Ammon's horn (tissue), 1 donor: ENCODE measurements around the gene TPBG.

ENCODE experiments used
- DNase-seq: peaks from one replicate; pipeline ENCODE4 v3.0.0-alpha.2; 2016; ENCODE audit warnings: low spot score

Gene TPBG, protein sequence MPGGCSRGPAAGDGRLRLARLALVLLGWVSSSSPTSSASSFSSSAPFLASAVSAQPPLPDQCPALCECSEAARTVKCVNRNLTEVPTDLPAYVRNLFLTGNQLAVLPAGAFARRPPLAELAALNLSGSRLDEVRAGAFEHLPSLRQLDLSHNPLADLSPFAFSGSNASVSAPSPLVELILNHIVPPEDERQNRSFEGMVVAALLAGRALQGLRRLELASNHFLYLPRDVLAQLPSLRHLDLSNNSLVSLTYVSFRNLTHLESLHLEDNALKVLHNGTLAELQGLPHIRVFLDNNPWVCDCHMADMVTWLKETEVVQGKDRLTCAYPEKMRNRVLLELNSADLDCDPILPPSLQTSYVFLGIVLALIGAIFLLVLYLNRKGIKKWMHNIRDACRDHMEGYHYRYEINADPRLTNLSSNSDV

DNA sequence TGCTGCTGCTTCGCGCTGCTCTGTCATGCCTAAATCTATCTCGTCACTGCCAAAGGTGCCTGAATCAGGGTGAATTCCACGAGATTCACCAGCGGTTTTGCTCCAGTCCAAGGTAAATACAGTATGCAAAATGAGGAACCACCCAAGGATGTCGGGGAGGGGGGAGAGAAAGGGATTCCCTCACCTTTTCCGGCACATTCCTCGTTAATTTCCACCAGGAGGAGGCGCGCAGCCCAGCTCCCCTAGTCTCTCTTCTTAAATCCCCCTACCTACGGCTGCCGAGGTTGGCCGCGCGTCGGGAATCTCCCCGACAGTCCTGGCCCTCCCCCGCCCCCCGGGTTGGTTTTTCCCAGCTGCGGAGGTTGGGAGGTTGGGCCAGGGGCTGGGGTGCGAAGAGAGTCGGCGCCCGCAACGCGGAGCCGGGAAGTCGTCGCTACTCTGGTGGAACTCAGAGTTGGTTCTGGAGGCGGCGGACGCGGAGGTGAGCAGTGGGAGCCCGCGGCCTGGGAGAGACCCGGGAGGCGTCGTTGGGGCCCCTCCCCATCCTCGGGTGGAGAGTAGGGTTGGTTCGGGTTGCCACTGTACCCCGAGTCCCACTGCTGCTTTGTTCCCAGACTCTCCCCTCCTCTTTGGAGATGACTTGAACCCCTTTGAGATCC, at the start of gene TPBG:
Gene TPBG (plus strand): TSS at position 390 of the 659 bp plus-strand sequence. CDS start 1,145 bp downstream, outside the sequence.
- DNase-seq = peak; percentile 10

DNA sequence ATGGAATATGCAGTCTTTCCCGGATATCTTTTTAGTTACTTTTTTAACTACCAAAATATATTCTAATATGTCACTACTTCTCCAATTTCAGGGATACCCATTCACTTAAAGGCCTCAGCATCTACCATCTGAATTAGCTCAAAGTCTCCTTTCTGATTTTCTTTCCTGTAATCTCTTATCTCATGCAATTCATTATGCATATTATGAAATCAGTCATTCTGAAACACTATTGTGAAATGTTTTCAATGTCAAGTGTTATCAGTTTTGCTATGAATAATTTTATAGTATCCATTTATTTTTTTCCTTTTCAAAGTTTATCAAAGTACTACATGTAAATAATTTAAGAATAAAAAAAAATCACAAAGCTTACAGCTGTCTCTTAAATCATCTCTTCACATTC, 41.2 kb upstream of the TPBG start:
- DNase-seq = no peak

DNA sequence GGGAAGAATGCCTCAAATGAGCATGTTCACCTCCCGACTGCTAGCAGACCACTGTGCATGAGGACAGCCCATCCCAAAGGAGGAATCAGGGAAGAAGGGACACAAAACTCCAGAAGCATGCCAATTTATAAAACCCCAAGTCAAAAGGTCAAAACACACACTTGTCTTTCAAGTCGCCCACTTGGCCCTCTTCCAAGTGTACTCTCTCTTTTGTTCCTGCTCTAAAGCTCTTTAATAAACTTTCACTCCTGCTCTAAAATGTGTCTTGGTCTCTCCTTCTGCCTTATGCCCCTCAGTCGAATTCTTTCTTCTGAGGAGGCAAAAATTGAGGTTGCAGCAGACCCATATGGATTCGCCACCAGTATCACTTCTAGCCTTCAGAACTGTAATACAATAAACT, 33.9 kb upstream of the TPBG start:
- DNase-seq = no peak

- DNase-seq = no peak
Observed at GRCh38 chr6:82330171-82330804, 33.3 kb upstream of the TPBG start.

GRCh38 chr6:82331031-82331773, 32.4 kb upstream of the TPBG start:
- no peak for DNase-seq

- no peak for DNase-seq
Observed at GRCh38 chr6:82333781-82334180, 29.8 kb upstream of the TPBG start.

GRCh38 chr6:82337688-82338257, 25.8 kb upstream of the TPBG start:
- DNase-seq = no peak

DNA sequence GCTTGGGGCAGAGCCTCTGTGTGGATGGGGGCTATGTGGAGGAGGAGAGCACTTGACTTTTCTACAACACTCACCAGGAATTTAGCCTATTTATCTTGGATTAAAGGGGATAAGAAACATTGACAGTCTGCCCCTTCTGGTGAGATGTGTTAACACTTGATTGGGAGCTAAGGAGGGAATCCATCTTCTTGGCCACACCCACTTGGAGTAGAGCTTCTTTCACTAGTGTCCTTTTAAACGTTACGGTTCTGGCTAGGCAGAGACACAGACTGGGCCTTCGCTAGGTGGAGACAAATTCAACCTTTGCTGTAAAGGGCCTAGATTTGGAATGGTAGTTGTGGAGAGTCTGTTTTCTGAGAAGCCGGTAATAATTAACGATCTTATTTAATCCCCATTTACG, 15.5 kb upstream of the TPBG start:
- DNase-seq = no peak

- DNase-seq = no peak
Observed at GRCh38 chr6:82353848-82354247, 9.8 kb upstream of the TPBG start.

GRCh38 chr6:82360552-82360951, 3.1 kb upstream of the TPBG start:
- DNase-seq = no peak

DNA sequence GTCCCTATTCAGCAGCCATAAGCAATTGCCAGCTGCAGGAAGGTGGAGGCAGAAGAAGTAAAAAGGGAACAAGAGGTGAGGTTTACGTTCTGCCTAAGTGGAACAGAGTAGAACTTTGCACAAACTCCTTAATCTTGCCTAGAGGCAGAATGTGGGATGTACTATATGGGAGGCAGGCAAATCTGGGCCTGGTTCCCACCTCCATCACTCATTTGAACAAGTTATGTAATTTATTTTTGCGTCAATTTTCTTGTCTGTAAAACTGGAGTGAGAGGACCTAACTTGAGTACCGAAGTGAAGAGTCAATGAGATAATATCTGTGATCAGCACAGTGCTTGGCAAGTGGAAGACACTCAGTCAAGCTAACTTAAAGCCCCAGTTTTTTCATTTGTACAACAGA, 2.0 kb upstream of the TPBG start:
- no peak for DNase-seq

- no peak for DNase-seq
Observed at GRCh38 chr6:82362144-82362543, 1.5 kb upstream of the TPBG start.

DNA sequence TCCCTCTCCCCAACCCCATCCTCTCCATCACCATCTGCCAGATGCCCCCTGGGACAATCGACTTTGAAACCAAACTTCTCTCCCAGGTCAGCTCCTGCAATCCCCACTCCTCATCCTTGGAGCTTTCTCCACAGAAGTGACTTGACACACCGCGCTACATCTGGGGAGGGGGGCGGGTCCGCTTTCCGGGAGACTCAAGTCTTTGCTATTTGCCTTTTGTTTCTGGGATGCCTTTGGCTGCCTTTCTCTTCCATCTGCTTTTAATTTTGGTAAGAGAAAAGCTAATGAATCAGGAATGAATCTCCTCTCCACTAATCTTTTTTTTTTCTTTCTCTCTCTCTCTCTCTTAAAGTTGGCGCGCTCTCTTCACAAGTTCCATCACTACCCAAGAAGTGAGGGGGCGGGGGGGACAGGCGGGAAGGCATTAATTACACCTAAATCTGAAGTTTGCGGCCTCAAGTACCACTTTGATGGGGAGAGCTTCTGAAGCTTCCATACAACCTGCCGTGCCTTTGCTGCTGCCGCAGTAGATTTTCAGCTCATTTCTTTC, 664 bp upstream of the TPBG start:
- DNase-seq = no peak

DNA sequence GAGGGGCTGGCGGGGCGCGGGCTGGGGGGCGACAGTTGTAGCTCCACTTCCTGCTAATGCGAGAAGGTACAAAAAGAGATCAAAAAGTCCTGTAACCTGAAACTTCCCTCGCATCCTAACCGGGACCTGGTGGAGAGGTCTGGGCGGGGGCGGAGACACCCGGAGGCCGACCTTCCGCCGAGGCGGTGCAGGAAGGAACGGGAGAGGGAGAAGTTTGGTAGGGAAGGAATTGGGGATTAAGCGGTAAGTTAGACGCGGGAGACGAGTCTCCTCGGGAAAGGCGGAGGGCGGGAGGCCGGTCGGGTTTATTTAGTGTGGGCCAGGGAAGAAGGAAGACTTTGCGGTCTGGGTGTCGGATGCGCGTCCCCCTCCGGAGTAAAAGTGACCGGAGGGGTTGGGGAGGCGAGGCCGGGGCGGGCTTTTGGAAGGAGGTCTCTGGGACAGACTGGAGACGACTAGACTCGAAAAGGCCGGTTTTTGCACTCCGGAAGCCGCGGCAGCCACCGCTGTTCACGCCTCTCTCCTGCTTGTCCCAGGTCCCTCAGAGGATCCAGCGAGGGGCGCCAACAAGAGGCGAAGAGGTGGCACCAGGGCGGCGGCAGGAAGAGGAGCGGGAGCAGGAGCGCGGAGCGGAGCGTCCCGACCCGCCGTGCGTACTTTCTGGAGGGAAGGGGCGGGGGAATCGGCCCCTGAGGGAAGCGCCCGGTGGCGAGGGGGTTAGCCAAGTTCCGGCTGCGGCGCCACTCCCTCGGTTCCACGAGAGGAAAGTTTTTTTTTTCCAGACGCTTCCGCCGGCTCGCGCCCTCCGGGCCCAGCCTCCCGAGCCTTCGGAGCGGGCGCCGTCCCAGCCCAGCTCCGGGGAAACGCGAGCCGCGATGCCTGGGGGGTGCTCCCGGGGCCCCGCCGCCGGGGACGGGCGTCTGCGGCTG, 734 bp downstream of the TPBG start:
- no peak for DNase-seq

DNA sequence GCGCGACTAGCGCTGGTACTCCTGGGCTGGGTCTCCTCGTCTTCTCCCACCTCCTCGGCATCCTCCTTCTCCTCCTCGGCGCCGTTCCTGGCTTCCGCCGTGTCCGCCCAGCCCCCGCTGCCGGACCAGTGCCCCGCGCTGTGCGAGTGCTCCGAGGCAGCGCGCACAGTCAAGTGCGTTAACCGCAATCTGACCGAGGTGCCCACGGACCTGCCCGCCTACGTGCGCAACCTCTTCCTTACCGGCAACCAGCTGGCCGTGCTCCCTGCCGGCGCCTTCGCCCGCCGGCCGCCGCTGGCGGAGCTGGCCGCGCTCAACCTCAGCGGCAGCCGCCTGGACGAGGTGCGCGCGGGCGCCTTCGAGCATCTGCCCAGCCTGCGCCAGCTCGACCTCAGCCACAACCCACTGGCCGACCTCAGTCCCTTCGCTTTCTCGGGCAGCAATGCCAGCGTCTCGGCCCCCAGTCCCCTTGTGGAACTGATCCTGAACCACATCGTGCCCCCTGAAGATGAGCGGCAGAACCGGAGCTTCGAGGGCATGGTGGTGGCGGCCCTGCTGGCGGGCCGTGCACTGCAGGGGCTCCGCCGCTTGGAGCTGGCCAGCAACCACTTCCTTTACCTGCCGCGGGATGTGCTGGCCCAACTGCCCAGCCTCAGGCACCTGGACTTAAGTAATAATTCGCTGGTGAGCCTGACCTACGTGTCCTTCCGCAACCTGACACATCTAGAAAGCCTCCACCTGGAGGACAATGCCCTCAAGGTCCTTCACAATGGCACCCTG, 1.6 kb downstream of the TPBG start:
- DNase-seq = no peak

GRCh38 chr6:82367704-82368103, 4.1 kb downstream of the TPBG start:
- no peak for DNase-seq

DNA sequence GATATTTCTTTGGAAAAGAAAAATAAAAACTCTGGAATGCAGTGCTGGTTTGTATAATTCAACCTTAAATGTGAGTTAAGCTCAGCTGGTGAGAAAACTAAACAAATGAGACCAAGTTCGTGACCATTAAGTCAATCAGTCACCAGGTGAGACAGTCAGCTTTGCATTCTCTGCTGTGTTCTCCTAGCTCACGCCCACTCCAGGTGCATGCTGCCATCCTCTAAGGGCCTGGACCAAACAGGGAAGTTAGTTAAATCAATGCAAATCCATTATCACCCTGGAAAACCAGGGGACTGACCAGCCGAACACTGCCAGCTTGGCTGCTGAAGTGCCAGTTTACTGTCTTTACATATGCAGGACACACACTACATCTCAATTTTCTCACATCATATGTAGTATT, 7.2 kb downstream of the TPBG start:
- no peak for DNase-seq

DNA sequence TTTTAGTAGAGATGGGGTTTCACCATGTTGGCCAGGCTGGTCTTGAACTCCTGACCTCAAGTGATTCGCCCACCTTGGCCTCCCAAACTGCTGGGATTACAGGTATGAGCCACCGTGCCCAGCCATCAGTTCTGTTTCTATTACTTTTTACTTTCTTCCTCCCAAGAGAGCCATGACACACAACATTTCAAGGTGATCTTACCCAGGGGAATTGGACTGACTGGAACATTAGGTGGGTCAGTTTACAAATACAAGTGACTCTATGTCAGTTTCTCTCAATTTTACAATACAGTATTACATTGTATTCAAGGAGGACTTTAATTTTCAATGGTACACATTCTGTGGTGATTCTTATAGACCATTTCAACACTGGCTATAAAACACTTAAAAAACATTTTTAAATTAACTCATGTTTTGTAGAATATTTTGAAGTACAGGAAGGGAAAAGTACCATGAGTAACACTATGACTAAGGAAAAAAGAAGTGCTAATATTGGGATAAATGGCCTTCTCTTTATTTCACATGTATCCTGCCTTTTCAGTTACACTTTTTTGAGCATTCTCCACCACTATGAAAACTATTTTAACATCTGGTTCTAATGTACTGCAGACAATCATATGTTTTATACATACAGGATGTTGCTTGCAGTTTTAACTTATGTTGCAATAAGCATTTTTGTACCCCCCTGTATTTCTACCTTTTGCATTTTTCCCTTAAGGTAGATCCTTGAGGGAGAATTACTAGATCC, 8.4 kb downstream of the TPBG start:
- no peak for DNase-seq

GRCh38 chr6:82372656-82373055, 9.0 kb downstream of the TPBG start:
- no peak for DNase-seq
